Measurements from ENCODE around the gene INSYN1. TPM values are rescaled to one million over a fixed set of nuclear protein-coding genes. Genes with fewer than 3 reads are reported as not detected.
"Not testable (repeated sequence)": the region's sequence is repeated elsewhere in the genome, so short reads cannot be mapped to it uniquely, and the experiment has no call there.

INSYN1 gene
- total RNA-seq, 1 donor from 2014 or later = 12.7 TPM

- H3K27ac Mint-ChIP-seq = no peak overlapping the region
- peaks cover 2% of the 10 kb centered on the region for H3K4me1 Mint-ChIP-seq
- H3K9me3 Mint-ChIP-seq = no peaks in the 10 kb centered on the region
- H3K27me3 Mint-ChIP-seq (ENCODE audit: low read depth) = peaks cover 12% of the 10 kb centered on the region
- H3K36me3 Mint-ChIP-seq = no peaks in the 10 kb centered on the region
- no peak overlapping the region for H3K4me3 Mint-ChIP-seq
- no peak for TF ChIP-seq CTCF (IDR thresholded peaks at IDR 0.05; ENCODE audit: unreplicated experiment)
- DNase-seq (ENCODE audit: low spot score in 2 of 2, unreplicated experiment in 2 of 2) = no peak
Observed at GRCh38 chr15:73789521-73790240, 36.5 kb upstream of the INSYN1 start.

- Mint-ChIP-seq H3K4me1 (peaks cover 6% of the 10 kb centered on the region), H3K27me3 (ENCODE audit: low read depth) (peaks cover 7% of the 10 kb centered on the region), H3K4me3 (no peak overlapping the region), H3K27ac (no peak overlapping the region), H3K36me3 (no peaks in the 10 kb centered on the region), H3K9me3 (no peaks in the 10 kb centered on the region)
- DNase-seq (ENCODE audit: low spot score in 2 of 2, unreplicated experiment in 2 of 2) = no peak
- no peak for TF ChIP-seq CTCF (IDR thresholded peaks at IDR 0.05; ENCODE audit: unreplicated experiment)
Observed at GRCh38 chr15:73787621-73788020, 34.5 kb upstream of the INSYN1 start.

GRCh38 chr15:73786538-73786937 lies 33.4 kb upstream of the INSYN1 start:
- H3K4me3 Mint-ChIP-seq = no peak overlapping the region

GRCh38 chr15:73785256-73786014 lies 32.3 kb upstream of the INSYN1 start:
- not testable (repeated sequence) for H3K9me3 Mint-ChIP-seq; H3K27me3 Mint-ChIP-seq (ENCODE audit: low read depth); DNase-seq (ENCODE audit: low spot score in 2 of 2, unreplicated experiment in 2 of 2); H3K4me3 Mint-ChIP-seq; H3K27ac Mint-ChIP-seq; H3K36me3 Mint-ChIP-seq; H3K4me1 Mint-ChIP-seq

More at GRCh38 chr15:73786538-73786937, 33.4 kb upstream of the INSYN1 start:
- no peak for DNase-seq (ENCODE audit: low spot score in 2 of 2, unreplicated experiment in 2 of 2)
- peaks cover 9% of the 10 kb centered on the region for H3K4me1 Mint-ChIP-seq
- no peak overlapping the region for H3K27ac Mint-ChIP-seq
- H3K27me3 Mint-ChIP-seq (ENCODE audit: low read depth) = peaks cover 7% of the 10 kb centered on the region
- H3K36me3 Mint-ChIP-seq = no peaks in the 10 kb centered on the region
- no peaks in the 10 kb centered on the region for H3K9me3 Mint-ChIP-seq
- TF ChIP-seq CTCF (IDR thresholded peaks at IDR 0.05; ENCODE audit: unreplicated experiment) = no peak

GRCh38 chr15:73784291-73784690 lies 31.1 kb upstream of the INSYN1 start:
- no peak overlapping the region for H3K4me3 Mint-ChIP-seq
- H3K36me3 Mint-ChIP-seq = no peaks in the 10 kb centered on the region
- H3K27ac Mint-ChIP-seq = no peak overlapping the region
- no peaks in the 10 kb centered on the region for H3K9me3 Mint-ChIP-seq
- DNase-seq (ENCODE audit: low spot score in 2 of 2, unreplicated experiment in 2 of 2) = no peak
- TF ChIP-seq CTCF (IDR thresholded peaks at IDR 0.05; ENCODE audit: unreplicated experiment) = no peak
- H3K27me3 Mint-ChIP-seq (ENCODE audit: low read depth) = peaks cover 4% of the 10 kb centered on the region
- peaks cover 9% of the 10 kb centered on the region for H3K4me1 Mint-ChIP-seq

- DNase-seq (ENCODE audit: low spot score in 2 of 2, unreplicated experiment in 2 of 2) = no peak
- no peak overlapping the region for H3K27ac Mint-ChIP-seq
- H3K36me3 Mint-ChIP-seq = no peaks in the 10 kb centered on the region
- H3K4me1 Mint-ChIP-seq = peaks cover 14% of the 10 kb centered on the region
- no peaks in the 10 kb centered on the region for H3K27me3 Mint-ChIP-seq (ENCODE audit: low read depth)
- no peak overlapping the region for H3K4me3 Mint-ChIP-seq
- no peak for TF ChIP-seq CTCF (IDR thresholded peaks at IDR 0.05; ENCODE audit: unreplicated experiment)
- H3K9me3 Mint-ChIP-seq = no peaks in the 10 kb centered on the region
Observed at GRCh38 chr15:73782344-73782959, 29.3 kb upstream of the INSYN1 start.
